ENCODE results near the gene BMP10. TPM values are rescaled to one million over a fixed set of nuclear protein-coding genes. Genes with fewer than 3 reads are reported as not detected.

Gene BMP10
- total RNA-seq, 1 experiment from 2014 or later: not detected

DNA sequence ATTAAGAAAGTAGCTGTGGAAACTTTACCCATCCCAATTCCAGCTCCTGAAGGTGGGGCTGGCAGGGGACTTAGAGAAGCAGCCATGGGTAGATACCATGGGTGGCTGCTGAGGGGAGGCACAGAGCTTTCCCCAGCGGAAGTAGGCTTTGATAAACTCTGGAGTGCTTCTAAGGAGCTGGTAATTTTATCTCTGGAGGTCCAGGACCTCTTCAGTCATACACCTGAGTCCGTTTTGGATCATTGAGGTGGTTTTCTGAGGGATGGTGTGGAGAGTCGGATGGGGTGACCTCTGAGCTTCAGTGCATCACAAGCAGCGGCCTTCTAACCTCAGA lies 36.7 kb upstream of the BMP10 start:
- no peaks in the 10 kb centered on the region for H3K79me2 ChIP-seq (ENCODE audit: low read length)
- intact Hi-C loops (cut with micrococcal nuclease): loop anchor here (5.0 kb wide), 2 partner anchors 66 to 441 kb away; partner anchors contain the start of genes APLF and FBXO48
- ATAC-seq (no peak), DNase-seq (no peak)
- TSS peak; percentile 97 for BruUV-seq (replicated peaks)
- no peaks in the 10 kb centered on the region for H3K9me2 ChIP-seq (replicated peaks; ENCODE audit: low read length)
- no peaks in the 10 kb centered on the region for H3K9me3 ChIP-seq (ENCODE audit: low read length)
- no peaks in the 10 kb centered on the region for H4K20me1 ChIP-seq (ENCODE audit: low read length)
- no peak overlapping the region for H3K9ac ChIP-seq (ENCODE audit: low read length)
- CTCF ChIA-PET: interaction anchor here (0.8 to 1.2 kb wide), 3 partner anchors 68 to 198 kb away, joined by 4 to 5 read pairs (median 4); no protein-coding TSS in a partner anchor
- H3F3A ChIP-seq (ENCODE audit: low read length, unreplicated experiment): no peaks in the 10 kb centered on the region
- H2AFZ ChIP-seq (ENCODE audit: low read length): no peak overlapping the region
- H3K4me3 ChIP-seq (ENCODE audit: low read length): no peak overlapping the region
- H3K36me3 ChIP-seq (ENCODE audit: low read depth, low read length): no peaks in the 10 kb centered on the region
- no peaks in the 10 kb centered on the region for H3K27me3 ChIP-seq (ENCODE audit: low read length)
- POLR2A ChIA-PET (ENCODE audit: unreplicated experiment): interaction anchor here (0.6 kb wide), 1 partner anchor 121 kb away, joined by 3 read pairs; no protein-coding TSS in a partner anchor
- TF ChIP-seq EZH2 (IDR thresholded peaks at IDR 0.05; ENCODE audit: low read length, unreplicated experiment): no peak
- no peak for TF ChIP-seq CTCF (conservative IDR thresholded peaks at IDR 0.05; ENCODE audit: low read depth, low read length)
- TF ChIP-seq EZH2phosphoT487 (IDR thresholded peaks at IDR 0.05; ENCODE audit: borderline replicate concordance, low read length): no peak
- H3K4me1 ChIP-seq (ENCODE audit: insufficient read depth, low read length): peaks cover 34% of the 10 kb centered on the region
- H3K4me2 ChIP-seq (ENCODE audit: low read length): peak overlapping the region; percentile 32
- peak overlapping the region; percentile 40 for H3K27ac ChIP-seq (ENCODE audit: low read length)

DNA sequence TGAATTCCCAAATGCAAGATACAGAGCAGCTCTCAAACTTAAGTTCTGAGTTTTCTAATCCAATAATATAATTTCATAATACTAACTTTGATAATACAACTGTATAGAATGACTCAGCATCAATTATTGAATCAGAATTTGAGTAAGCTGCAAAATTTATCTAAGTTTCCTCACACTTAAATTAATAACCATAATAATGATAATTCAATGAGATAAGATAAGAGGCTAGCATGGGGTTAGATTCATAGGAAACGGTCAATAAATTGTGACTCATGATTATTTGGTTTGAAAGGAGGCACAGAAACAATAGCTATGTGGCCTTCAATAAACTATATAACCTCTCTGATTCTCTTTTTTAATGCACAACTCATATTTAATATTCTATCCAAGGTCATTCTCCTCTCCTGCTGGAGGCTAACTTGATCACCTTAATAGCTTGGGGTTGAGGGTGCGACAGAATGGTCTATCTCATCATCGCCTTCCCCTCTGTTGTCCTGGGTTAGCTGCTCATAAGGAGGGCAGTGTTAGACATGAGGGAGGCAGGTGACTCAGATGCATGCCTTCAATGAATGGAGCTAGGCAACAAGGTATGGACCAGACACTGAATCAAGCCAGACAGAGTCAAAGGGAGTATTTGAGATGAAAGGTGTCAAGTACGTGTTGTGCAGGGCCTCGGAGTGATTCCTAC lies 36.2 kb upstream of the BMP10 start:
- Histone ChIP-seq H3K9ac (ENCODE audit: low read length) (no peak overlapping the region), H3K4me1 (ENCODE audit: insufficient read depth, low read length) (peaks cover 34% of the 10 kb centered on the region), H2AFZ (ENCODE audit: low read length) (no peak overlapping the region), H3K79me2 (ENCODE audit: low read length) (no peaks in the 10 kb centered on the region), H4K20me1 (ENCODE audit: low read length) (no peaks in the 10 kb centered on the region), H3K27ac (ENCODE audit: low read length) (peak overlapping the region; percentile 40), H3K9me2 (replicated peaks; ENCODE audit: low read length) (no peaks in the 10 kb centered on the region), H3K4me2 (ENCODE audit: low read length) (peak overlapping the region; percentile 32), H3K9me3 (ENCODE audit: low read length) (no peaks in the 10 kb centered on the region), H3F3A (ENCODE audit: low read length, unreplicated experiment) (no peaks in the 10 kb centered on the region), H3K27me3 (ENCODE audit: low read length) (no peaks in the 10 kb centered on the region), H3K36me3 (ENCODE audit: low read depth, low read length) (no peaks in the 10 kb centered on the region), H3K4me3 (ENCODE audit: low read length) (no peak overlapping the region)
- intact Hi-C loops (cut with micrococcal nuclease): loop anchor here (5.0 kb wide), 2 partner anchors 65 to 440 kb away; partner anchors contain the start of genes APLF and FBXO48
- no peak for TF ChIP-seq CTCF (conservative IDR thresholded peaks at IDR 0.05; ENCODE audit: low read depth, low read length)
- no peak for TF ChIP-seq EZH2phosphoT487 (IDR thresholded peaks at IDR 0.05; ENCODE audit: borderline replicate concordance, low read length)
- no peak for TF ChIP-seq EZH2 (IDR thresholded peaks at IDR 0.05; ENCODE audit: low read length, unreplicated experiment)
- no TSS peak for BruUV-seq (replicated peaks)
- CTCF ChIA-PET: interaction anchor here (0.6 to 1.2 kb wide), 3 partner anchors 68 to 155 kb away, joined by 3 to 5 read pairs (median 4); no protein-coding TSS in a partner anchor
- DNase-seq: peak; percentile 56
- POLR2A ChIA-PET (ENCODE audit: unreplicated experiment): no interaction called here
- peak; percentile 25; the same call in 1 of the 2 replicates for ATAC-seq

GRCh38 chr2:68906716-68907115 lies 35.5 kb upstream of the BMP10 start:
- ChIA-PET POLR2A (ENCODE audit: unreplicated experiment) (no interaction called here), CTCF (interaction anchor here (0.6 kb wide), 1 partner anchor 133 kb away, joined by 3 read pairs; no protein-coding TSS in a partner anchor)
- no peak for TF ChIP-seq EZH2phosphoT487 (IDR thresholded peaks at IDR 0.05; ENCODE audit: borderline replicate concordance, low read length)
- no peak for TF ChIP-seq CTCF (conservative IDR thresholded peaks at IDR 0.05; ENCODE audit: low read depth, low read length)
- no peak for TF ChIP-seq EZH2 (IDR thresholded peaks at IDR 0.05; ENCODE audit: low read length, unreplicated experiment)
- no peak for ATAC-seq
- Histone ChIP-seq H3K4me3 (ENCODE audit: low read length) (no peak overlapping the region), H3K27ac (ENCODE audit: low read length) (no peak overlapping the region), H3K79me2 (ENCODE audit: low read length) (no peaks in the 10 kb centered on the region), H3K9ac (ENCODE audit: low read length) (no peak overlapping the region), H3K4me1 (ENCODE audit: insufficient read depth, low read length) (peaks cover 34% of the 10 kb centered on the region), H3F3A (ENCODE audit: low read length, unreplicated experiment) (no peaks in the 10 kb centered on the region), H3K27me3 (ENCODE audit: low read length) (no peaks in the 10 kb centered on the region), H4K20me1 (ENCODE audit: low read length) (no peaks in the 10 kb centered on the region), H3K9me2 (replicated peaks; ENCODE audit: low read length) (no peaks in the 10 kb centered on the region), H3K4me2 (ENCODE audit: low read length) (no peak overlapping the region), H2AFZ (ENCODE audit: low read length) (no peak overlapping the region), H3K9me3 (ENCODE audit: low read length) (no peaks in the 10 kb centered on the region), H3K36me3 (ENCODE audit: low read depth, low read length) (no peaks in the 10 kb centered on the region)
- no peak for DNase-seq
- BruUV-seq (replicated peaks): no TSS peak
- intact Hi-C loops (cut with micrococcal nuclease): loop anchor here (5.0 kb wide), 2 partner anchors 64 to 439 kb away; partner anchors contain the start of genes APLF and FBXO48

Measured in PC-3 (cell line).